Fibroblast of gingiva (primary cell): ENCODE results near the gene AP1S1.
A peak's percentile ranks its signal among the peaks of the same experiment; 100 is the strongest.

Source experiments
- DNase-seq: peaks from one replicate; pipeline ENCODE4 v3.0.0-alpha.2; 2011; ENCODE audit warnings: low read depth

Gene AP1S1

DNA sequence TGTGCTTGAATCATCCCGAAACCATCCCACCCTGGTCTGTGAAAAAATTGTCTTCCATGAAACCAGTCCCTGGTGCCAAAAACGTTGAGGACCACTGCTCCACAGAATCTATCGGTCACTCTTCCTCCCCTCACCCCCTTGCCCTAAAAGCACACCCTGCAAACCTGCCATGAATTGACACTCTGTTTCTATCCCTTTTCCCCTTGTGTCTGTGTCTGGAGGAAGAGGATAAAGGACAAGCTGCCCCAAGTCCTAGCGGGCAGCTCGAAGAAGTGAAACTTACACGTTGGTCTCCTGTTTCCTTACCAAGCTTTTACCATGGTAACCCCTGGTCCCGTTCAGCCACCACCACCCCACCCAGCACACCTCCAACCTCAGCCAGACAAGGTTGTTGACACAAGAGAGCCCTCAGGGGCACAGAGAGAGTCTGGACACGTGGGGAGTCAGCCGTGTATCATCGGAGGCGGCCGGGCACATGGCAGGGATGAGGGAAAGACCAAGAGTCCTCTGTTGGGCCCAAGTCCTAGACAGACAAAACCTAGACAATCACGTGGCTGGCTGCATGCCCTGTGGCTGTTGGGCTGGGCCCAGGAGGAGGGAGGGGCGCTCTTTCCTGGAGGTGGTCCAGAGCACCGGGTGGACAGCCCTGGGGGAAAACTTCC lies 28.2 kb upstream of the AP1S1 start:
- peak; percentile 59 for DNase-seq

DNA sequence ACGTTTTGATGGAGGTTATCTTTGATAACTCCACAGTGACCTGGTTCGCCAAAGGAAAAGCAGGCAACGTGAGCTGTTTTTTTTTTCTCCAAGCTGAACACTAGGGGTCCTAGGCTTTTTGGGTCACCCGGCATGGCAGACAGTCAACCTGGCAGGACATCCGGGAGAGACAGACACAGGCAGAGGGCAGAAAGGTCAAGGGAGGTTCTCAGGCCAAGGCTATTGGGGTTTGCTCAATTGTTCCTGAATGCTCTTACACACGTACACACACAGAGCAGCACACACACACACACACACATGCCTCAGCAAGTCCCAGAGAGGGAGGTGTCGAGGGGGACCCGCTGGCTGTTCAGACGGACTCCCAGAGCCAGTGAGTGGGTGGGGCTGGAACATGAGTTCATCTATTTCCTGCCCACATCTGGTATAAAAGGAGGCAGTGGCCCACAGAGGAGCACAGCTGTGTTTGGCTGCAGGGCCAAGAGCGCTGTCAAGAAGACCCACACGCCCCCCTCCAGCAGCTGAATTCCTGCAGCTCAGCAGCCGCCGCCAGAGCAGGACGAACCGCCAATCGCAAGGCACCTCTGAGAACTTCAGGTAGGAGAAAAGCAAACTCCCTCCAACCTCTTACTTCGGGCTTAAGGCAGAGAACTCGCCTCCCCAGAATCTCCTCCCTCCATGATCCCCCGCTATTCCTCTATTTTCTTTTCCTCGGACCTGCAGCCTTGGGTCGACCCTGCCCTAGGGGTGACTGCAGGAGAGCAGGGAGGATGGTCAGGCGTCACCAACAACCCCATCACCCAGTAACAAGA lies 27.4 kb upstream of the AP1S1 start, which contains the start of gene SERPINE1:
SERPINE1 (plus strand) TSS at position 454 of the 809 bp plus-strand sequence. CDS start 1,290 bp downstream, outside the sequence.
- DNase-seq = peak; percentile 100

DNA sequence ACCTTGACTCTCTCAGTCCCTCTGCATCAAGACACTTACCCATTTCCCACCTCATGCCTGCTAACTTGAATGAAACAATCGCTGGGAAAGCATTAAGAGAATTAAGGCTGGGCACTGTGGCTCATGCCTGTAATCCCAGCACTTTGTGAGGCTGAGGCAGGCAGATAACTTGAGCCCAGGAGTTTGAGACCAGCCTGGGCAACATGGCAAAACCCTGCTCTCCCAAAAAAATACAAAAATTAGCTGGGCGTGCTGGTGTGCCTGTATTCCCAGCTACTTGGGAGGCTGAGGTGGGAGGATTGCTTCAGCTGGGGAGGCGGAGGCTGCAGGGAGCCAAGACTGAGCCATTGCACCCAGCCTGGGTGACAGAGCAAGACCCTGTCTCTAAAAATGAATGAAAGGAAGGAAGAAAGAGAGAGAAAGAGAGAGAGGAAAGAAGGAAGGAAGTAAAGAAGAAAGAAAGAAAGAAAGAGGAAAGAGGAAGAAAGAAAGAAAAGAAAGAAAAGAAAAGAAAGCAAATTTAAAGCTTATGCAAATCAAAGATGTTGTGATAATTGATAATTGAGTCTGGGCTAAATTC lies 26.7 kb upstream of the AP1S1 start:
- DNase-seq = no peak

DNA sequence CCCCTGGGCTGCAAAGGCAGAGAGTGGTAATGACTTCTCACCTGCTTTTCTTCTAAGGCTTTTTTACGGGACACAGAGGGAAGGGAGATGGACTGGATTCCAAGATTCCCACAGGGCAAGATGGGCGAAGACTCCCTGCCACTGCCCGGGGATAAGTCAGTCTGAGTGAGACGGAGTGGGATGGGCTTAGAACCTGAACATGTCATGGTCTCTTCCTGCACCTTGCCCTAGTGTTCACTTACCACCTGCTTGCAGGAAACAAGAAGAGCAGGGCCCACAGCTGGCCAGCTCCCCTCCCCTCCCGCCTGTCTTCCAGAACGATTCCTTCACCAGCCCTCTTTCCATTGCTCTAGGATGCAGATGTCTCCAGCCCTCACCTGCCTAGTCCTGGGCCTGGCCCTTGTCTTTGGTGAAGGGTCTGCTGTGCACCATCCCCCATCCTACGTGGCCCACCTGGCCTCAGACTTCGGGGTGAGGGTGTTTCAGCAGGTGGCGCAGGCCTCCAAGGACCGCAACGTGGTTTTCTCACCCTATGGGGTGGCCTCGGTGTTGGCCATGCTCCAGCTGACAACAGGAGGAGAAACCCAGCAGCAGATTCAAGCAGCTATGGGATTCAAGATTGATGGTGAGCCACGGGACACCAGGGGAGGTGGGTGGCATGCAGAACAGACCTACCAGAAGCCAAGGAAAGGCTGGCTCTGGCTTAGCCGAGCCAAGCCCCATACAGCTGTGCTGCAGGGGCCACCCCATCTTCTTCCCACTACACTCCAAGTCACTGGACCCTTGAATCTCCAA lies 26.0 kb upstream of the AP1S1 start:
- DNase-seq = peak; percentile 38

DNA sequence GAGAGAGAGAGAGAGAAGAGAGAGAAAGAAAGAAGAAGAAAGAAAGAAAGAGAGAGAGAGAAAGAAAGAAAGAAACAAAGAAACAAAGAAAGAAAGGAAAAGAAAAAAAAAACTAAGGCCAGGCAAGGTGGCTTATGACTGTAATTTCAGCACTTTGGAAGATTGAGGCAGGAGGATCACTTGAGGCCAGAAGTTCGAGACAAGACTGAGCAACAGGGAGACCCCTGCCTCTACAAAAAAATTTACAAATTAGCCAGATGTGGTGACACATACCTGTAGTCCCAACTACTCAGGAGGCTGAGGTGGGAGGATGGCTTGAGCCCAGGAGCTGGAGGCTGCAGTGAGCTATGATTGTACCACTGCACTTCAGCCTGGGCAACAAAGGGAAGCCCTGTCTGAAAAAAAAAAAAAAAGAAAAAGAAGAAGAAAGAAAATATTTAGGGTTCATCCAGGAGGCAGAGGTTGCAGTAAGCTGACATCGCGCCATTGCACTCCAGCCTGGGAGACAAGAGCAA lies 24.6 kb upstream of the AP1S1 start:
- no peak for DNase-seq

DNA sequence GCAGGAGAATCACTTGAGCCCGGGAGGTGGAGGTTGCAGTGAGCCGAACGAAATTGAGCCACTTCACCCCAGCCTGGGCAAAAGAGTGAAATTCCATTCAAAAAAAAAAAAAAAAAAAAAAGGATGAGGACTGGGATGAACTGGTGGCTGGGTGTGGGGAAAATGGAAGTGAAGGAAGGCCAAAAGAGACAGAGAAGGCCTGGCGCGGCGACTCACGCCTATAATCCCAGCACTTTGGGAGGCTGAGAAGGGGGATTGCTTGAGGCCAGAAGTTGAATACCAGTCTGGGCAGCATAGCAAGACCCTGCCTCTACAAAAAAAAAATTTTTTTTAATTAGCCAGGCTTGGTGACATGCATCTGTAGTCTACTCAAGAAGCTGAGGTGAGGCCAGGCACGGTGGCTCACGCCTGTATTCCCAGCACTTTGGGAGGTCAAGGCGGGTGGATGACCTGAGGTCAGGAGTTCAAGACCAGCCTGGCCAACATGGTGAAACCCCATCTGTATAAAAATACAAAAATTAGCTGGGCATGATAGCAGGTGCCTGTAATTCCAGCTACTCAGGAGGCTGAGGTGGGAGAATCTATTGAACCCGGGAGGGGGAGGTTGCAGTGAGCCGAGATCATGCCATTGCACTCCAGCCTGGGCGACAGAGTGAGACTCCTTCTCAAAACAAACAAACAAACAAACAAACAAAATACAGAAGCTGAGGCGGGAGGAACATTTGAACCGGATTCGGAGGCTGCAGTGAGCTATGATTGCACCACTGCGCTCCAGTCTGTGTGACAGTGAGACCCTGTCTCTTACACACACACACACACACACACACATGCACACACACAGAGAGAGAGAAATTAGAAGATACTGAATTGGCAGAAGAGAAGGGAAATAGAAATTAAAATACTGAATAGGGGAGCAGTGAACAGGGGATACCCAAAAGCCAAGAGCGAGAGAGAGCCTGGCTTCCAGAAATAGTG lies 21.4 kb upstream of the AP1S1 start:
- peak; percentile 29 for DNase-seq

DNA sequence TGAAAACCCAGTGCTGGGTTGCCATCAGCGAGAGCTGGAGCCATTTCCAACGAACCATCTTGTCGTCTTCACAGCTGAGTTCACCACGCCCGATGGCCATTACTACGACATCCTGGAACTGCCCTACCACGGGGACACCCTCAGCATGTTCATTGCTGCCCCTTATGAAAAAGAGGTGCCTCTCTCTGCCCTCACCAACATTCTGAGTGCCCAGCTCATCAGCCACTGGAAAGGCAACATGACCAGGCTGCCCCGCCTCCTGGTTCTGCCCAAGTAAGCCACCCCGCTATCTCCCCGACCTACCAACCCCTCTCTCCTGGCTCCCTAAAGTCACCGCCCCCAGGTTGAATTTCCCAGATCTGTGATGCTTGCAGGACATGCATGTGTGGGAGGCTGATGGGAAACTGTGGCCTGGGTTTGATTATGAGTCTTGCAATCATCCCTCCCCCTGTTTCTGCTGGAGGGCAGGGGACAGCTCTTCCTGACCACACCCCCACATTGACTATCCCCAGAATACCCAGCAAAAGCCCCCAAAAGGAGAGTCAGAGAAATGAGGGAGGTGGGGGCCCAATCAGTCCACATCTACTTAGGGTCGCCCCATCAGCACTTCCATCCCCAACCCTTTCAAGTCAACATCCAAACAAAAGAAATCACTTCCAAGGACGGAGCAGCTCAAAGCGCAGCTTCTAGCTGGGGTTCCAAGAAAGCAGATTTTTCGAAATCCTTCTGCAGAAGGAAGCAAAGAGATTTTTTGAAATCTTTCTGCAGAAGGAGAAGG lies 20.5 kb upstream of the AP1S1 start:
- peak; percentile 83 for DNase-seq

DNA sequence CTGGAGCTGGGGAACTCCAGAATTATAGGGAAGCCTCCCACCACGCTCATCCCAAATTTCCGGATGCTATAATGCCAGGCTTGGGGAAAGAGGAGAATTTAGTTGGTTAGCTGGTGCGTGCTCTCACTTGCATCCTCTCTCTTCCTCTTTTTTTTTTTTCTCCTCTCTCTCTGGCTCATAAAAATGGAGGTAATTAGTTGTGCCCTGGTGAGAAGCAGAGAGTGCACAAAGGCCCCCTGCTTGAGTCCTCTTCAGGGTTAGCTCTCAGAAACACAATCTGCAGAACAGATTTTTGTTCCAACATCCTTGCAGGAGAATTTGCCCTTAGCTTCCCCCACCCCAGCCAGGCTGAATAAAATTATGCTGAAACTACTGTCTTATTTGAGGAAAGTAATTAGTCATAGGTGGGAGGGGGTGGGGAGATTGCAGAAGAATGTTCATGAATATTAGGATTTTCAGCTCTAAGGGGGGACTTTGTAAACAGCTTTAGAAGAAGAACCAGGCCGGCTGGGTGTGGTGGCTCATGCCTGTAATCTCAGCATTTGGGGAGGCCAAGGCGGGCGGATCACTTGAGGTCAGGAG lies 19.8 kb upstream of the AP1S1 start:
- peak; percentile 47 for DNase-seq

DNA sequence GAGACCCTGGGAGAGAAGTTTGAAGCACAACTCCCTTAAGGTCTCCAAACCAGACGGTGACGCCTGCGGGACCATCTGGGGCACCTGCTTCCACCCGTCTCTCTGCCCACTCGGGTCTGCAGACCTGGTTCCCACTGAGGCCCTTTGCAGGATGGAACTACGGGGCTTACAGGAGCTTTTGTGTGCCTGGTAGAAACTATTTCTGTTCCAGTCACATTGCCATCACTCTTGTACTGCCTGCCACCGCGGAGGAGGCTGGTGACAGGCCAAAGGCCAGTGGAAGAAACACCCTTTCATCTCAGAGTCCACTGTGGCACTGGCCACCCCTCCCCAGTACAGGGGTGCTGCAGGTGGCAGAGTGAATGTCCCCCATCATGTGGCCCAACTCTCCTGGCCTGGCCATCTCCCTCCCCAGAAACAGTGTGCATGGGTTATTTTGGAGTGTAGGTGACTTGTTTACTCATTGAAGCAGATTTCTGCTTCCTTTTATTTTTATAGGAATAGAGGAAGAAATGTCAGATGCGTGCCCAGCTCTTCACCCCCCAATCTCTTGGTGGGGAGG lies 16.5 kb upstream of the AP1S1 start:
- peak; percentile 22 for DNase-seq

DNA sequence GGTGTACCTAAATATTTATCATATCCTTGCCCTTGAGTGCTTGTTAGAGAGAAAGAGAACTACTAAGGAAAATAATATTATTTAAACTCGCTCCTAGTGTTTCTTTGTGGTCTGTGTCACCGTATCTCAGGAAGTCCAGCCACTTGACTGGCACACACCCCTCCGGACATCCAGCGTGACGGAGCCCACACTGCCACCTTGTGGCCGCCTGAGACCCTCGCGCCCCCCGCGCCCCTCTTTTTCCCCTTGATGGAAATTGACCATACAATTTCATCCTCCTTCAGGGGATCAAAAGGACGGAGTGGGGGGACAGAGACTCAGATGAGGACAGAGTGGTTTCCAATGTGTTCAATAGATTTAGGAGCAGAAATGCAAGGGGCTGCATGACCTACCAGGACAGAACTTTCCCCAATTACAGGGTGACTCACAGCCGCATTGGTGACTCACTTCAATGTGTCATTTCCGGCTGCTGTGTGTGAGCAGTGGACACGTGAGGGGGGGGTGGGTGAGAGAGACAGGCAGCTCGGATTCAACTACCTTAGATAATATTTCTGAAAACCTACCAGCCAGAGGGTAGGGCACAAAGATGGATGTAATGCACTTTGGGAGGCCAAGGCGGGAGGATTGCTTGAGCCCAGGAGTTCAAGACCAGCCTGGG lies 15.9 kb upstream of the AP1S1 start:
- DNase-seq = peak; percentile 94

DNA sequence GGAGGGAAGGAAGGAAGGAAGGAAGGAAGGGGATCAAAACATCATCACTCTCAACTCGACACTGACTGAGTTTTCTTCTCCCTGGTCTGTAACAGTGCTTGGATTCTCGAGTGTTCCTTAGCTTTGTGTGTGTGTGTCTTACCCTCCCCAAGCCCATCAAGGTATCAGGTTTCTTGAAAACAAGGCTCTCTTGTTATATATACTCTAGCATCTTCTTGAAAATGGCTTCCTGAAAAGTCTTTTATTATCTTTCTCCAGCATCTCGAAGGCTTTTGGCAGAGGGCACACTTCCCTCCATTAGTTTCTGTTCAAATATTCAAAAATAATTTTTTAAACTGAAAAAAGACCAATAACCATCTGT lies 14.0 kb upstream of the AP1S1 start:
- peak; percentile 22 for DNase-seq

DNA sequence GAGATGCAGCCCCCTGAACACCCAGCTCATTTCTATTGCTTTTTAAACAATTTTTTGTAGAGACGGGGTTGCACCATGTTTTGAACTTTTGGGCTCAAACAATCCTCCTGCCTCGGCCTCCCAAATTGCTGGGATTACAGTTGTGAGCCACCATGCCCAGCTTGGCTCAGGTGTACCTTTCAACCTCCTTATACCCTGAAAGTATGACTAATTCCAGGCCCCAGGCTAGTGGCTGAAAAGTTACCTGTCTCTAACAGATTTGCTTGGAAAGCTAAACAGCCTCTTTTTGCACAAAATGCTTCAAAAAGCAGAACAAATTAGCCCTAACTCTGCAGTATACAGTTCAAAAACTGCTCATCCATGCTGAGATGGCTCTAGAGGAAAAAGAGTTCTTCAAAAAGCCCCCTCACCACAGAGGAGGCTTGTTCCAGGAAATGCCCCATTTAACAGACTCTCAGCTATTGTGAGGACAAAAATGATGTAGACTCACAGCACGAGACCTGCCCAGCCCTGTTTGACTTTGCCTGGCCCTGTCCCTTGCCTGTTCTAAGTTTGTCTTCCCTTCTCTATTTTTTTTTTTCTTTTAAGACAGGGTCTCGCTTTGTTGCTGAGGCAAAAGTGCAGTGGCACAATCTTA lies 13.4 kb upstream of the AP1S1 start:
- DNase-seq = no peak

DNA sequence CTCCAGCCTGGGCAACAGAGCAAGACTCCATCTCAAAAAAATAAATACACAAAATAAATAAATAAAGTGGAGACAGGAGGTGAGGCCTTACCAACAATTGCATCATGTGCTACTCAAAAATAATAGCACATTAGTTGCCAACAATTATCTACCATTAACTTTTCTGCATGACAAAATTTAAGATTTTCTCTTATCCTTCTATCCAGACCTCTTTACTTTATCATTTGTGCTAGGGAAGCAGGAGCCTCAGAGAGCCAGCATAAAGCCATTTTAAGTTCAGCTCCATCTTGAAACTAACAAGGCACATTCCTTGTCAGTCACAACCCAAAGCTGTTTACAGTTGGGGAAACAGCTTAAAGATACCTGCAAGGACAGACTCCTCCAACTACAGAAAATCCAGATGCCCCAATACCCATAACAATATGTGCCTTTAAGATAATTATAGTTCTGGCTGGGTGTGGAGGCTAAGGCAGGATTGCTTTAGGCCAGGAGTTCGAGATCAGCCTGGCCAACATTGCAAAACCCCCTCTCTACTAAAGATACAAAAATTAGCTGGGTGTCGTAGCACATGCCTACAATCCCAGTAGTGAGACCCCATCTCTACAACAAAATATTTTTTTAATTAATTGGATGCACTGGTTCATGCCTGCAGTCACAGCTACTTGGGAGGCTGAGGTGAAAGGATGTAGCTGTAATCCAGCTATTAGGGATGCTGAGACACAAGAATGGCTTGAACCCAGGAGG lies 2.2 kb upstream of the AP1S1 start:
- DNase-seq = no peak

DNA sequence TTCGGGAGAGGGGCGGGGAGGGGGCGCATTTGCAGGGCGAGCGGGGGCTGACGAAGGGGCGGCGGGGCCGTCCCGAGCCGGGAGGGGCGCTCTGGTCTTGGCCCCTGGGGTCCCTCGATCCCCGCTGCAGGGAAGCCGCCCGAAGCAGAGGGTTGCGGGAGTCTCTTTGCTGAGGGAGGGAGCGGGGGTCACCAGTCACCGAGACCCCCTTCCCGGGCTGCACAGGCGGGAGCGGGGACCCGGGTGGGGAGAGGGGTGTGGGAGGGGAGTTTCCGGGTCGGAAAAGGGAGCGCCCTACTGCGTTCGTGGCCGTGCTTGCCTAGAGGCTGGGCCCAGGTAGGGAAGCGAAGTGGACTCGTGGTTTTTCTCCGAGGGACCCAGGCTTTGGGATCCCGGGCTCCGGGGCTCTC lies 422 bp downstream of the AP1S1 start:
- DNase-seq = no peak

DNA sequence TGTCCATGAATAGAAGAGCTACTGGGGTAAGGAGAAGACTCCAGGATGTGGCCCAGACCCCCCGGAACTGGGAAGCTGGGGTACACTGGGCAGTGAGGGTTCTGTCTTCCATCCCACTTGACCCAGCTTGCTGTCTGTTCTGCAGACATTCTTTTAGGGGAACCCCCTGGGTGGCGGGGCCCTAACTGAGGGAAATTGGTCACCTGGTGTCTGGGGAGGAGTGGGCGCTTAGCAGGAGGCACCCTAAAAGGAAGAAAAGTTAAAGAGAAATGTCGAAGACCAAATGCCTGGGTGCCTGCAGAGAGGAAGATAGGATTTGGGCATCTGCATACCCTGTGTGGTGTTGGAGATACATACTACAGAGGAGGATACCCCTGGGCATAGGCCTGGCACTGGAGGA lies 1.0 kb downstream of the AP1S1 start:
- no peak for DNase-seq

DNA sequence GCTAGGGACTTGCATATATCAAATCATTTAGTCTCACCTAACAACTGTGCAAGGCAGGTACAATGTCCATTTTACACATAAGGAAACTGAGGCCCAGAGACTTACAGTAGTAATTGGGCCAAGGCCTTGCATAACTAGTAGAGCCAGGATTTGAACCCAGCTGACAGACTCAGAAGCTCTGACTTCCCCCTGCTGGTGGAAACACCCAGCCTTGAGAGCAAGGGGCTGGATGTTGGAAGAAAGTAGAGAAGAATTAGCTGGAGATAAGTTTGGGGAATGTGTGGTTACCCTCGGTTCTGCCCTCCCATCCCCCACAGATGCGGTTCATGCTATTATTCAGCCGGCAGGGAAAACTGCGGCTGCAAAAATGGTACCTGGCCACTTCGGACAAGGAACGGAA lies 2.0 kb downstream of the AP1S1 start:
- no peak for DNase-seq

DNA sequence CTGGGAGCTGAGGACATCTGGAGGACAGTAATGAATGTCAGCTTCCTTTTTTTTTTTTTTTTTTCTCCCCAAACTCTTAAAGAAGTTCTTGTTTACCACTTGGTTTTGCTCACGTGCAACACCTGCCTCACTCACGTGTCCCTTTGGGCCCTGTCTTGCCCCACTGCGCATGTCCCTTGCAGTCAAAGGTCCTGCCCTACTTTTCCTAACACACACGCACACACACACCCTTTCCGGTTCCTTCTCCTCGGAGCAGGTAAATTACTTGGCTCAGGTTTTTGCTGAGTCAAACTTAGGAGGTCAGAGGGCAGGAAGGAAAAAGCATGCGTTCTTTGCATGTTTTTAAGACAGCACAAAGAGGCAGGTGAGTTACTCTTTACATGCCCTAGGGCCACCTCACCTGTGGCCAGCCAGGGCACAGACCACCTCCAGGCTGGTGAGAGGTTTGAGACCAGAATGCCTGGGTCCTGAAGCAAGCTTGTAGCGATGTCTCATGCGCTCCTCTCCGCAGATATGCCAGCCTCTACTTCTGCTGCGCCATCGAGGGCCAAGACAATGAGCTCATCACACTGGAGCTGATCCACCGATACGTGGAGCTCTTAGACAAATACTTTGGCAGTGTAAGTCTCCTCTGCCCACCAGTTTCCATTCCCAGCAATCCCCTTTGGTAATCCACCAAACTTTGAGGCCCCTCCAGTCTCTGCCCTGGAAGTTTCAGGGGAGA lies 2.8 kb downstream of the AP1S1 start:
- no peak for DNase-seq
